PFSK-1 (cell line): ENCODE data around the gene RIMOC1. TPM values are rescaled to one million over a fixed set of nuclear protein-coding genes. Genes with fewer than 3 reads are reported as not detected.
A peak's percentile ranks its signal among the peaks of the same experiment; 100 is the strongest.

ENCODE experiments used
- FOXP2 ChIP-seq: optimal IDR thresholded peaks from 2 replicates; pipeline ENCODE3; 2011; ENCODE audit warnings: borderline replicate concordance, control low read depth, inconsistent platforms; ENCODE audit not compliant: insufficient read depth; ENCODE audit errors: extremely low read length, extremely low read depth
- POLR2AphosphoS5 ChIP-seq: IDR thresholded peaks from 2 replicates; pipeline ENCODE4 v1.6.1; 2012; ENCODE audit warnings: low read depth, mild to moderate bottlenecking, control low read depth, low read length, moderate library complexity
- REST ChIP-seq, 2 experiments: IDR thresholded peaks; 2 replicates each; pipeline versions ENCODE4 v1.6.1 to v1.8.0; 2011 to 2012; ENCODE audit warnings: low read depth in 2 of 2, low read length in 2 of 2, control low read depth in 1 of 2, inconsistent platforms in 1 of 2, mild to moderate bottlenecking in 1 of 2, moderate library complexity in 1 of 2; ENCODE audit not compliant: insufficient read depth in 1 of 2
- SIN3A ChIP-seq: IDR thresholded peaks from 2 replicates; pipeline ENCODE4 v1.6.1; 2012; ENCODE audit warnings: mild to moderate bottlenecking, low read length, moderate library complexity, borderline replicate concordance; ENCODE audit not compliant: insufficient read depth
- TAF1 ChIP-seq: IDR thresholded peaks from 2 replicates; pipeline ENCODE4 v1.6.1; 2012; ENCODE audit warnings: low read length, control low read depth, borderline replicate concordance; ENCODE audit not compliant: insufficient read depth
- polyA plus RNA-seq: library from polyadenylated mRNA; unstranded; fragments of >200 nt; gene quantifications from one replicate; pipeline ENCODE4 v1.2.1, GENCODE V29; 2012; ENCODE audit warnings: low read depth, missing spikeins; ENCODE audit not compliant: insufficient read length

Gene RIMOC1
- 4.0 TPM for polyA plus RNA-seq

GRCh38 chr5:41903892-41904799, at the start of gene RIMOC1:
RIMOC1 (plus strand) TSS chr5:41904344; CDS start chr5:41904368, 24 bp downstream.
- TF ChIP-seq SIN3A (peak; percentile 93; the same call in 1 of the 2 replicates), FOXP2 (peak; percentile 79), POLR2AphosphoS5 (peak; percentile 81), TAF1 (peak; percentile 96), REST (IDR thresholded peaks at IDR 0.05; ENCODE audit: insufficient read depth in 1 of 2, low read depth in 2 of 2, low read length in 2 of 2) (no peak)

GRCh38 chr5:41856644-41857491, 47.3 kb upstream of the RIMOC1 start:
- TF ChIP-seq SIN3A (no peak), POLR2AphosphoS5 (no peak), TAF1 (no peak), REST (IDR thresholded peaks at IDR 0.05; ENCODE audit: insufficient read depth in 1 of 2, low read depth in 2 of 2, low read length in 2 of 2) (no peak), FOXP2 (no peak)

GRCh38 chr5:41857989-41858388, 46.2 kb upstream of the RIMOC1 start:
- no peak for TF ChIP-seq TAF1
- no peak for TF ChIP-seq FOXP2
- TF ChIP-seq POLR2AphosphoS5 = no peak
- no peak for TF ChIP-seq SIN3A
- TF ChIP-seq REST (IDR thresholded peaks at IDR 0.05; ENCODE audit: insufficient read depth in 1 of 2, low read depth in 2 of 2, low read length in 2 of 2) = no peak

GRCh38 chr5:41858890-41859289, 45.3 kb upstream of the RIMOC1 start:
- no peak for TF ChIP-seq TAF1
- no peak for TF ChIP-seq SIN3A
- no peak for TF ChIP-seq REST (IDR thresholded peaks at IDR 0.05; ENCODE audit: insufficient read depth in 1 of 2, low read depth in 2 of 2, low read length in 2 of 2)
- TF ChIP-seq POLR2AphosphoS5 = no peak
- no peak for TF ChIP-seq FOXP2
